Heart right ventricle (tissue), 16 donors: Measurements from ENCODE around the gene REEP2. TPM values are rescaled to one million over a fixed set of nuclear protein-coding genes. Genes with fewer than 3 reads are reported as not detected.

Experiments
- ATAC-seq, 8 donors: fragments of 200-7000 bp; cut with Tn5 transposase; one replicate each; pipeline ENCODE4 v1.9.1; 2020; ENCODE audit warnings: mild to moderate bottlenecking in 8 of 8, moderate library complexity in 8 of 8, moderate number of reproducible peaks in 1 of 8
- DNase-seq, 2 donors: peaks; one replicate each; pipeline ENCODE4 v3.0.0-alpha.2; 2020
- H3K27ac ChIP-seq, 10 donors: fragments of 200-600 bp; sonication (generic) in 2 of 10; one replicate each; pipeline versions ENCODE4 v1.5.0 to v1.8.0; 2020 to 2022; ENCODE audit warnings: mild to moderate bottlenecking in 3 of 10
- H3K27me3 ChIP-seq, 7 donors: fragments of 200-600 bp; one replicate each; pipeline ENCODE4 v1.8.0; 2021 to 2022; ENCODE audit warnings: mild to moderate bottlenecking in 2 of 7
- H3K36me3 ChIP-seq, 9 donors: fragments of 200-600 bp; sonication (generic) in 1 of 9; one replicate each; pipeline versions ENCODE4 v1.5.0 to v1.8.0; 2020 to 2022; ENCODE audit warnings: mild to moderate bottlenecking in 2 of 9
- H3K4me1 ChIP-seq, 9 donors: fragments of 200-600 bp; sonication (generic) in 1 of 9; one replicate each; pipeline versions ENCODE4 v1.5.0 to v1.8.0; 2020 to 2022; ENCODE audit warnings: mild to moderate bottlenecking in 4 of 9
- H3K4me3 ChIP-seq, 10 donors: fragments of 200-600 bp; sonication (generic) in 2 of 10; one replicate each; pipeline versions ENCODE4 v1.5.0 to v1.8.0; 2020 to 2022; ENCODE audit warnings: mild to moderate bottlenecking in 7 of 10, moderate library complexity in 2 of 10
- H3K9me3 ChIP-seq, 11 donors: fragments of 200-600 bp in 10 of 11; sonication (generic) in 2 of 11; one replicate each; pipeline versions ENCODE4 v1.5.0 to v1.8.0; 2013 to 2022; ENCODE audit warnings: mild to moderate bottlenecking in 2 of 11, control low read depth in 1 of 11, moderate library complexity in 1 of 11
- CTCF ChIP-seq, 9 donors: fragments of 200-600 bp; sonication (generic) in 2 of 9; IDR thresholded peaks; one replicate each; pipeline versions ENCODE4 v1.5.0 to v1.8.0; 2021 to 2022; ENCODE audit warnings: antibody characterized with exemption in 9 of 9, mild to moderate bottlenecking in 5 of 9, moderate library complexity in 1 of 9
- WGBS, 2 donors: extraction: QIAGEN DNeasy Blood & Tissue Kit; methylation state at CpG; one replicate each; pipeline ENCODE4 v1.1.7; 2013; ENCODE audit warnings: inconsistent platforms in 1 of 2; 5-methylcytosine and 5-hydroxymethylcytosine counted together
- intact Hi-C, 10 donors: fragments of 100-400 bp; cut with DNase I; formaldehyde crosslinking; loops; one replicate each; pipeline versions ENCODE4 v1.11.1 to v1.14.2; 2022
- polyA plus RNA-seq, 2 donors: library from polyadenylated mRNA; stranded (reverse); fragments of 200-250 nt; gene quantifications; one replicate each; pipeline ENCODE4 v1.2.3, GENCODE V29; 2013
- total RNA-seq, 10 donors: library from RNA; stranded (reverse); fragmentation: NEBNext Ultra II Directional in 3 of 10; extraction: Animal tissue kit (Norgen Biotek cat#: 25700) in 3 of 10; gene quantifications; one replicate each; pipeline versions ENCODE4 v1.2.1 to v1.2.4, GENCODE V29; 2021 to 2023
- donor health status: Arrhythmogenic right ventricular cardiomyopathy.
- donor health status: ischemic (EF 13 %, LVEDD 7.1; RV severe dilation, severe dysfunction).
- donor health status: healthy with polysubstance abuse.
- donor health status: DM: no; HTN: yes; CAD: no.
- donor health status: DM: no; HTN: no; CAD: no.
- donor health status: ischemic (EF 25% LVEDD 6.9; RV normal size, moderate dysfunction).
- donor health status: ischemic (EF 25% LVEDD 5.7; RV mildly dilated, moderate dysfunction).
- donor health status: healthy.
- donor health status: DM: yes; HTN: yes; CAD: no.
- donor health status: Ischemic cardiomyopathy.
- donor health status: ischemic (EF 35%, LVEDD 5.7; RV mildly dilated, moderate dysfunction).
- donor health status: nonischemic (EF 11% LVEDD 7.7; RV severe dilation, severe dysfunction).
- donor health status: DM: yes; HTN: yes; CAD: no.
- donor health status: PGD.
- donor health status: ischemic (EF 29% LVEDD 5.4; RV normal size, mild dysfunction).
- donor health status: nonischemic (EF 23%, LVEDD 6.1; RV moderate dilation, normal function).

Gene REEP2
- total and polyA plus RNA-seq, 12 donors, result 2.0 to 17.3 (median 8.0) TPM

DNA sequence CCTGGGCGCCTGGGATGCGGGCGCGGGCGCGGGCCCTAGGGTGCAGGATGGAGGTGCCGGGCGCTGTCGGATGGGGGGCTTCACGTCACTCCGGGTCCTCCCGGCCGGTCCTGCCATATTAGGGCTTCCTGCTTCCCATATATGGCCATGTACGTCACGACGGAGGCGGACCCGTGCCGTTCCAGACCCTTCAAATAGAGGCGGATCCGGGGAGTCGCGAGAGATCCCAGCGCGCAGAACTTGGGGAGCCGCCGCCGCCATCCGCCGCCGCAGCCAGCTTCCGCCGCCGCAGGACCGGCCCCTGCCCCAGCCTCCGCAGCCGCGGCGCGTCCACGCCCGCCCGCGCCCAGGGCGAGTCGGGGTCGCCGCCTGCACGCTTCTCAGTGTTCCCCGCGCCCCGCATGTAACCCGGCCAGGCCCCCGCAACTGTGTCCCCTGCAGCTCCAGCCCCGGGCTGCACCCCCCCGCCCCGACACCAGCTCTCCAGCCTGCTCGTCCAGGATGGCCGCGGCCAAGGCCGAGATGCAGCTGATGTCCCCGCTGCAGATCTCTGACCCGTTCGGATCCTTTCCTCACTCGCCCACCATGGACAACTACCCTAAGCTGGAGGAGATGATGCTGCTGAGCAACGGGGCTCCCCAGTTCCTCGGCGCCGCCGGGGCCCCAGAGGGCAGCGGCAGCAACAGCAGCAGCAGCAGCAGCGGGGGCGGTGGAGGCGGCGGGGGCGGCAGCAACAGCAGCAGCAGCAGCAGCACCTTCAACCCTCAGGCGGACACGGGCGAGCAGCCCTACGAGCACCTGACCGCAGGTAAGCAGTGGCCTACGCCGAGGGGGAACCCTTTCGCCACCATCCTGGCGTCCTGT lies 26.6 kb downstream of the REEP2 start, which contains the start of gene EGR1:
Gene EGR1 (plus strand): TSS at position 219 of the 864 bp plus-strand sequence. CDS start 283 bp downstream, at position 502.
- H3K4me1 ChIP-seq, result peaks cover 2 to 56% (median 52%) of the 10 kb centered on the region in 9 donors
- no peaks in the 10 kb centered on the region for H3K9me3 ChIP-seq
- 0 to 1% methylated on average over 72 to 85 of the region's 85 CpGs for WGBS, 2 donors
- no peak for TF ChIP-seq CTCF (IDR thresholded peaks at IDR 0.05)
- ATAC-seq (peak; percentile 58 to 82 (median 65)), DNase-seq (peak; percentile 92 to 96)
- intact Hi-C loops, result loop anchor here in 5 of 10 donors (1.0 to 10.0 kb wide), 4 partner anchors 27 to 79 kb away; partner anchors contain the start of gene ETF1 (in 4 of the 5)
- H3K4me3 ChIP-seq, result peak within 1 kb of the TSS; percentile 57 to 98 (median 76)
- no peaks in the 10 kb centered on the region for H3K27me3 ChIP-seq
- H3K36me3 ChIP-seq, result peaks cover 0 to 27% (median 19%) of the 10 kb centered on the region in 9 donors
- H3K27ac ChIP-seq, result peak within 1 kb of the TSS; percentile 93 to 99 (median 96)

DNA sequence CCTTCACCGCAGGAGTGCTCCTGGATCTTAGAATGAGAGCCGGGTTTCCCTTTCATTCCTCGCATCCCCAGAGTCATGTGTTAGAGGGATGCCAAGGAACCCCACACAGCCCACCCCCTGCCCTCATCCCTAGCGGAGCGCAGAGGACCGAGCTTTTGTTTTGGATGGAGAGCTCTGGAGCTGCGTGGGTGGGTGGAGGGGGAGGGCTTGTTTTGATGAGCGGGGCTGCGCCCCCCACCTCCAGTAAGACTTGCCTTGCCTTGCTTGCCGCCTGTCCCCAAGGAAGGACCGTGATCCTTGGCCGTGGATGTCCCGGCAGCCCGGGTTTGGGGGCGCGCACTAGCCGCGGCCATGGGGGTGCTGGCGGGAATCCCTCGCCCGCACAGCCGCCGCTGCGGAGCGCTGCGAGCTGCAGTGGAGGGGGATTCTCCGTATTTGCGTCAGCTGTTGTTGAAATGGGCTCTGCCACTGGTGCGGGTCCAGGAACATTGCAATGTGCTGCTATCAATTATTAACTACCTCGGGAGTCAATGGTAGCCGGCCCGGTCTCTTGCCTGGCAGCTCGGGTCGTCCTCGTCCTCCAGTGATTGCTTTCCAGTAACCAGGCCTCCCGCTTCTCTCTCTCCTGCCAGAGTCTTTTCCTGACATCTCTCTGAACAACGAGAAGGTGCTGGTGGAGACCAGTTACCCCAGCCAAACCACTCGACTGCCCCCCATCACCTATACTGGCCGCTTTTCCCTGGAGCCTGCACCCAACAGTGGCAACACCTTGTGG lies 27.5 kb downstream of the REEP2 start:
- intact Hi-C loops, result loop anchor here in 2 of 10 donors (5.0 to 10.0 kb wide), 2 partner anchors 36 to 78 kb away; partner anchors contain the start of gene ETF1 (in 1 of the 2)
- no peak for DNase-seq

GRCh38 chr5:138466900-138467710 lies 28.2 kb downstream of the REEP2 start:
- H3K36me3 ChIP-seq, result peaks cover 0 to 27% (median 19%) of the 10 kb centered on the region in 9 donors
- H3K27ac ChIP-seq, result peak overlapping the region in 3 of 10 donors; percentile 21 to 99 (median 99)
- WGBS, 2 donors, result 85 to 89% methylated on average over 45 of the region's 45 CpGs
- H3K4me3 ChIP-seq, result peak overlapping the region in 9 of 10 donors; percentile 57 to 98 (median 76)
- intact Hi-C loops, result loop anchor here in 2 of 10 donors (5.0 to 10.0 kb wide), 2 partner anchors 35 to 78 kb away; partner anchors contain the start of gene ETF1 (in 1 of the 2)
- H3K4me1 ChIP-seq, result peaks cover 2 to 40% (median 36%) of the 10 kb centered on the region in 9 donors
- H3K9me3 ChIP-seq, result no peaks in the 10 kb centered on the region
- DNase-seq (no peak), ATAC-seq (no peak)
- no peaks in the 10 kb centered on the region for H3K27me3 ChIP-seq
- TF ChIP-seq CTCF (IDR thresholded peaks at IDR 0.05), result no peak

More for the DNA sequence above, 27.5 kb downstream of the REEP2 start:
- 19 to 24% methylated on average over 39 of the region's 39 CpGs for WGBS, 2 donors
- Histone ChIP-seq H3K4me3 (peak overlapping the region; percentile 57 to 98 (median 76)), H3K36me3 (peaks cover 0 to 27% (median 19%) of the 10 kb centered on the region in 9 donors), H3K27me3 (no peaks in the 10 kb centered on the region), H3K4me1 (peaks cover 2 to 47% (median 44%) of the 10 kb centered on the region in 9 donors), H3K9me3 (no peaks in the 10 kb centered on the region), H3K27ac (peak overlapping the region in 6 of 10 donors; percentile 35 to 99 (median 98))
- ATAC-seq, result no peak
- no peak for TF ChIP-seq CTCF (IDR thresholded peaks at IDR 0.05)
